Endothelial cell of umbilical vein (primary cell): ENCODE data around the gene SMIM41. TPM values are rescaled to one million over a fixed set of nuclear protein-coding genes. Genes with fewer than 3 reads are reported as not detected.
A peak's percentile ranks its signal among the peaks of the same experiment; 100 is the strongest.

ENCODE experiments used
- BruUV-seq: library from RNA; stranded (reverse); fragments of 400-500 nt; replicated peaks from 2 replicates; lab custom pipeline; 2021; lab: Mats Ljungman, UMichigan
- CTCF ChIA-PET: fragments of 300-600, 350-600 bp; sonication (Branson Sonifier 250); formaldehyde crosslinking; loops from one replicate; lab custom pipeline; 2021; ENCODE audit warnings: antibody characterized with exemption, inconsistent platforms; lab: Charles Lee
- POLR2A ChIA-PET: fragments of 300-600, 350-600 bp; sonication (Branson Sonifier 250); formaldehyde crosslinking; loops from one replicate; lab custom pipeline; 2021; ENCODE audit warnings: antibody characterized with exemption, inconsistent platforms; lab: Charles Lee
- DNase-seq: peaks from one replicate; pipeline ENCODE4 v3.0.0-alpha.2; 2011; ENCODE audit warnings: low read depth, low spot score
- FAIRE-seq: peaks from 2 replicates; lab custom pipeline; 2011; peaks lifted over from hg19 to GRCh38; lab: Jason Lieb, UNC
- H2AFZ ChIP-seq: 2 replicates; pipeline ENCODE4 v1.6.0; 2012; ENCODE audit warnings: low read depth, low read length, control low read depth, inconsistent platforms
- H3K27ac ChIP-seq: 2 replicates; pipeline ENCODE4 v1.5.1; 2011; ENCODE audit warnings: low read depth, mild to moderate bottlenecking, control low read depth, low read length, moderate library complexity; ENCODE audit not compliant: insufficient read depth
- H3K27me3 ChIP-seq, 2 experiments: 2 replicates each; pipeline versions ENCODE4 v1.6.0 to v1.6.1; 2011; ENCODE audit warnings: low read length in 2 of 2, mixed read lengths in 1 of 2; ENCODE audit not compliant: control insufficient read depth in 2 of 2, insufficient read depth in 2 of 2
- H3K36me3 ChIP-seq, 2 experiments: 2 replicates in 1 of 2; 3 replicates in 1 of 2; pipeline ENCODE4 v1.5.1; 2011; ENCODE audit warnings: low read length in 2 of 2, mild to moderate bottlenecking in 1 of 2, moderate library complexity in 1 of 2; ENCODE audit not compliant: control insufficient read depth in 2 of 2, insufficient read depth in 2 of 2; ENCODE audit errors: extremely low read depth in 1 of 2
- H3K4me1 ChIP-seq: 3 replicates; pipeline ENCODE4 v1.5.1; 2011; ENCODE audit warnings: mild to moderate bottlenecking, low read length; ENCODE audit not compliant: control insufficient read depth, insufficient read depth; ENCODE audit errors: extremely low read depth
- H3K4me2 ChIP-seq: 2 replicates; pipeline ENCODE4 v1.6.1; 2011; ENCODE audit warnings: low read length, control low read depth, mixed read lengths; ENCODE audit not compliant: insufficient read depth
- H3K4me3 ChIP-seq, 3 experiments: fragments of 200-600 bp in 1 of 3; sonication (generic), shearing (Covaris generic) in 1 of 3; replicated peaks in 1 of 3; 2 replicates each; pipeline ENCODE4 v1.5.1; 2011 to 2016; ENCODE audit warnings: control low read depth in 3 of 3, low read length in 3 of 3, mild to moderate bottlenecking in 2 of 3, inconsistent platforms in 1 of 3, low read depth in 1 of 3, moderate library complexity in 1 of 3; ENCODE audit not compliant: insufficient read depth in 1 of 3
- H3K79me2 ChIP-seq: 2 replicates; pipeline ENCODE4 v1.6.0; 2012; ENCODE audit warnings: low read length, inconsistent platforms; ENCODE audit not compliant: control insufficient read depth, insufficient read depth
- H3K9ac ChIP-seq: replicated peaks from 2 replicates; pipeline ENCODE3; 2011; ENCODE audit warnings: low read length, control low read depth; ENCODE audit not compliant: insufficient read depth; ENCODE audit errors: extremely low read depth
- H3K9me1 ChIP-seq: replicated peaks from 3 replicates; pipeline ENCODE4 v1.6.0; 2011; ENCODE audit warnings: mild to moderate bottlenecking, low read length; ENCODE audit not compliant: control insufficient read depth, insufficient read depth; ENCODE audit errors: extremely low read depth
- H3K9me3 ChIP-seq: replicated peaks from 2 replicates; pipeline ENCODE4 v1.5.1; 2012; ENCODE audit warnings: low read length, inconsistent platforms; ENCODE audit not compliant: control insufficient read depth, insufficient read depth
- H4K20me1 ChIP-seq: replicated peaks from 2 replicates; pipeline ENCODE3; 2011; ENCODE audit warnings: mild to moderate bottlenecking, low read length; ENCODE audit not compliant: control insufficient read depth, insufficient read depth; ENCODE audit errors: extremely low read depth
- FOS ChIP-seq: IDR thresholded peaks from 2 replicates; pipeline ENCODE4 v1.6.1; 2011; ENCODE audit warnings: mild to moderate bottlenecking, low read length, moderate library complexity, borderline replicate concordance; ENCODE audit not compliant: insufficient read depth
- POLR2A ChIP-seq: IDR thresholded peaks from 2 replicates; pipeline ENCODE4 v1.6.1; 2012; ENCODE audit warnings: low read depth, mild to moderate bottlenecking, control low read depth, low read length
- POLR2AphosphoS5 ChIP-seq: IDR thresholded peaks from 2 replicates; pipeline ENCODE4 v1.6.1; 2012; ENCODE audit warnings: low read depth, mild to moderate bottlenecking, control low read depth, low read length, moderate library complexity; ENCODE audit not compliant: insufficient read depth
- dilution Hi-C: fragments of 300-500 bp; cut with MboI; formaldehyde crosslinking; loops from one replicate; pipeline ENCODE4 v1.15.0; 2019; ENCODE audit warnings: low sequenced_read_pairs; ENCODE audit not compliant: extremely low pct_ligation_motif_present
- intact Hi-C: fragments of 100-400 bp; cut with micrococcal nuclease; formaldehyde crosslinking; loops from one replicate; pipeline ENCODE4 v1.10.0; 2022
- polyA plus RNA-seq, 4 experiments: library from polyadenylated mRNA; depleted of rRNA in 3 of 4; stranded (reverse) in 3 of 4; unstranded in 1 of 4; fragments of >200 nt; gene quantifications; 2 replicates each; pipeline versions ENCODE4 v1.2.1 to v1.2.3, GENCODE V29; 2011 to 2012; ENCODE audit warnings: missing spikeins in 1 of 4
- total RNA-seq: library from RNA; stranded (reverse); gene quantifications from 2 replicates; pipeline ENCODE4 v1.2.3, GENCODE V29; 2021
- TF ChIP-seq, protein P1 (sequence below): IDR thresholded peaks from 2 replicates; pipeline ENCODE4 v1.6.1; 2011; ENCODE audit not compliant: insufficient read depth, insufficient read length
- TF ChIP-seq, protein P2 (sequence below), 2 donors: IDR thresholded peaks; 1 replicate in 1 of 2; 2 replicates in 1 of 2; pipeline ENCODE4 v1.5.1; 2011; ENCODE audit warnings: low read length in 2 of 2, mild to moderate bottlenecking in 2 of 2, moderate library complexity in 2 of 2, control low read depth in 1 of 2, inconsistent platforms in 1 of 2, low read depth in 1 of 2; ENCODE audit not compliant: insufficient read depth in 1 of 2; ENCODE audit errors: extremely low read depth in 1 of 2

The SMIM41 gene
- total and polyA plus RNA-seq, 2 donors (not counting 3 experiments of a cell fraction or from before 2014, with no cell fraction given): not detected

DNA sequence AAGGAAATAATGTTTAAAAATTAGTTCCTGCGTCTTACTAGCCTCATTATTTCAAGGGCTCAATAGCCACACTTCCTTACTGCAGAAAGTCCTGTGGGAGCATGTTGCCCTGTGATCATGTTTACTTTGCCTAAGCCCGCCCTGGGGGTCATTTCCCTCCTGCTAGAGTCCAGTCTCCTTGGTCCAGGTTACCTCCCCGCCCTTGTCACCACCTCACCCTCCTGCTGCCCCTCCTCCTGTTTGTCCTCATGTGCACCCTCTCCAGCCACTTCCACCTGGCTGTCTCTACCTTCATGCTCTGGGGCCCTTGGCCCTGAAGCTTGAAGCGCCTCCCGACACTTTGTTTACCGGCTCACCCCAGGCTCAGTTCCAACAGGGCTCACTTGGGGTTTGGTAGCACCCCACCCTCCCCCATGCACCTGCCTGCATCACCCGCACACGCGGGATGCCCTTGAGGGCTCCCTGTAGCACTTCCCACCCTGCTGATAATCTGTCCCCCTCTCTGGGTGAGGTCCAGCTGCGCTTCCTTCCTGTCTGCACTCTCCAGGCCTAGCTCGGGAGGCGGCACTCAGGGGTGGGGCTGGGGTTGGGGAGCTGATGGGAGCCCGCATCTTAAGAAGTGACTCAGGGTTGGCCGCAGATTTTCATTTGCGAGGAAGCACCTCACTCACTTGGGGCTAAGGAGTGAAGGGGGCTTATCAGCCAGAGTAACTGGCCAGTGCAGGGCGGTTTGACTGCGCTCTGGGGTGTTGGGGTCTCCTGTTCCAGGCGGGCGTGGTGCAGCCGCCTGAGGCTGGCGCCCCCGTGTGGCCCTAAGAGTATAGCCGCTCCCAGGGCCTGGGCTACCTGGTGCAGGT, 40.1 kb downstream of the SMIM41 start:
- intact Hi-C loops (loop anchor here (1.0 to 10.0 kb wide), 3 partner anchors 50 to 885 kb away; partner anchors contain the start of genes ATG101 and EIF4B), dilution Hi-C loops (no loop called here)
- Histone ChIP-seq H3K9me1 (no peaks in the 10 kb centered on the region), H3K9ac (no peak overlapping the region), H4K20me1 (no peaks in the 10 kb centered on the region), H3K4me1 (peaks cover 7% of the 10 kb centered on the region), H3K9me3 (no peaks in the 10 kb centered on the region), H3K27me3 (peaks cover 0 to 6% of the 10 kb centered on the region in 2 experiments), H3K4me2 (no peak overlapping the region), H2AFZ (peak overlapping the region; percentile 58), H3K36me3 (no peaks in the 10 kb centered on the region), H3K27ac (no peak overlapping the region), H3K4me3 (no peak overlapping the region), H3K79me2 (no peaks in the 10 kb centered on the region)
- no TSS peak for BruUV-seq
- ChIA-PET CTCF (interaction anchor here (0.6 to 5.1 kb wide), 15 partner anchors 8 to 93 kb away, joined by 3 to 99 read pairs (median 4); partner anchors contain the start of gene ATG101), POLR2A (interaction anchor here (0.7 kb wide), 1 partner anchor 75 kb away, joined by 4 read pairs; no protein-coding TSS in a partner anchor)
- TF ChIP-seq POLR2AphosphoS5 (no peak), FOS (no peak), POLR2A (no peak)
- TF ChIP-seq, protein P1, sequence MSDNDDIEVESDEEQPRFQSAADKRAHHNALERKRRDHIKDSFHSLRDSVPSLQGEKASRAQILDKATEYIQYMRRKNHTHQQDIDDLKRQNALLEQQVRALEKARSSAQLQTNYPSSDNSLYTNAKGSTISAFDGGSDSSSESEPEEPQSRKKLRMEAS: no peak
- TF ChIP-seq, protein P2, sequence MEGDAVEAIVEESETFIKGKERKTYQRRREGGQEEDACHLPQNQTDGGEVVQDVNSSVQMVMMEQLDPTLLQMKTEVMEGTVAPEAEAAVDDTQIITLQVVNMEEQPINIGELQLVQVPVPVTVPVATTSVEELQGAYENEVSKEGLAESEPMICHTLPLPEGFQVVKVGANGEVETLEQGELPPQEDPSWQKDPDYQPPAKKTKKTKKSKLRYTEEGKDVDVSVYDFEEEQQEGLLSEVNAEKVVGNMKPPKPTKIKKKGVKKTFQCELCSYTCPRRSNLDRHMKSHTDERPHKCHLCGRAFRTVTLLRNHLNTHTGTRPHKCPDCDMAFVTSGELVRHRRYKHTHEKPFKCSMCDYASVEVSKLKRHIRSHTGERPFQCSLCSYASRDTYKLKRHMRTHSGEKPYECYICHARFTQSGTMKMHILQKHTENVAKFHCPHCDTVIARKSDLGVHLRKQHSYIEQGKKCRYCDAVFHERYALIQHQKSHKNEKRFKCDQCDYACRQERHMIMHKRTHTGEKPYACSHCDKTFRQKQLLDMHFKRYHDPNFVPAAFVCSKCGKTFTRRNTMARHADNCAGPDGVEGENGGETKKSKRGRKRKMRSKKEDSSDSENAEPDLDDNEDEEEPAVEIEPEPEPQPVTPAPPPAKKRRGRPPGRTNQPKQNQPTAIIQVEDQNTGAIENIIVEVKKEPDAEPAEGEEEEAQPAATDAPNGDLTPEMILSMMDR (IDR thresholded peaks at IDR 0.05; ENCODE audit: extremely low read depth in 1 of 2, insufficient read depth in 1 of 2, low read depth in 1 of 2, low read length in 2 of 2): peak; percentile 65 to 88
- DNase-seq: peak; percentile 35
- peak; percentile 50 for FAIRE-seq
